Astrocyte (in vitro differentiated cells and primary cell): ENCODE data around the gene UBXN1.

ENCODE experiments used
- EZH2 ChIP-seq: IDR thresholded peaks from 2 replicates; pipeline ENCODE4 v1.6.1; 2012; ENCODE audit warnings: mild to moderate bottlenecking, low read length, inconsistent platforms; ENCODE audit not compliant: insufficient read depth
- TF ChIP-seq, protein P1 (sequence below): IDR thresholded peaks from 2 replicates; pipeline ENCODE4 v1.5.1; 2011; ENCODE audit warnings: low read depth, mild to moderate bottlenecking, inconsistent platforms, low read length, moderate library complexity; ENCODE audit not compliant: insufficient read depth

DNA sequence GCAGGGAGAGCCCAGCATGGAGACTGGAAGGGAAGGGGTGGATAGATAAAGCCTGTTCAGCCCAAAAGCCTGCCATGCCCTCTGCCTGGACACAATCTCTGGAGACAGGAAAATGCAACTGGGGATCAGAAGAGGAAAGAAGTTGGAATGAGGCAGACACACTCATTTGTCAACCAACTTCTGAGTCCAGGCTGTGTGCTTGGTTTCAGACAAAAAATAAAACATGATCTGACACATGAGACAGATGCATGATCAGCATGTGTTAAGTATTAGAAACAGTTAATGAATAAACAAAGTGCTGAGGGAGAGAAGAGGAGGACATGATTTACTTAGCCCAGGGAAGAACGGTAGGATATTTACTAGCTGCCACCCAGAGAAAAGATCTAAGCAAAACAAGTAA, 9.6 kb upstream of the UBXN1 start:
- TF ChIP-seq, protein P1, sequence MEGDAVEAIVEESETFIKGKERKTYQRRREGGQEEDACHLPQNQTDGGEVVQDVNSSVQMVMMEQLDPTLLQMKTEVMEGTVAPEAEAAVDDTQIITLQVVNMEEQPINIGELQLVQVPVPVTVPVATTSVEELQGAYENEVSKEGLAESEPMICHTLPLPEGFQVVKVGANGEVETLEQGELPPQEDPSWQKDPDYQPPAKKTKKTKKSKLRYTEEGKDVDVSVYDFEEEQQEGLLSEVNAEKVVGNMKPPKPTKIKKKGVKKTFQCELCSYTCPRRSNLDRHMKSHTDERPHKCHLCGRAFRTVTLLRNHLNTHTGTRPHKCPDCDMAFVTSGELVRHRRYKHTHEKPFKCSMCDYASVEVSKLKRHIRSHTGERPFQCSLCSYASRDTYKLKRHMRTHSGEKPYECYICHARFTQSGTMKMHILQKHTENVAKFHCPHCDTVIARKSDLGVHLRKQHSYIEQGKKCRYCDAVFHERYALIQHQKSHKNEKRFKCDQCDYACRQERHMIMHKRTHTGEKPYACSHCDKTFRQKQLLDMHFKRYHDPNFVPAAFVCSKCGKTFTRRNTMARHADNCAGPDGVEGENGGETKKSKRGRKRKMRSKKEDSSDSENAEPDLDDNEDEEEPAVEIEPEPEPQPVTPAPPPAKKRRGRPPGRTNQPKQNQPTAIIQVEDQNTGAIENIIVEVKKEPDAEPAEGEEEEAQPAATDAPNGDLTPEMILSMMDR: no peak
- peak; percentile 1 for TF ChIP-seq EZH2
